Measurements from ENCODE around the gene CD81. TPM values are rescaled to one million over a fixed set of nuclear protein-coding genes. Genes with fewer than 3 reads are reported as not detected.

Gene CD81
- total RNA-seq, 4 donors from 2014 or later, result 327 to 576 (median 541) TPM

GRCh38 chr11:2368851-2369180 lies 8.3 kb upstream of the CD81 start:
- WGBS, 2 donors (ENCODE audit: low coverage in 1 of 2), result 20% methylated on average over 1 of the region's 10 CpGs; no CpG with 5 or more reads in 1 of the 2 donors
- H3K4me3 ChIP-seq, result no peak overlapping the region
- no peak overlapping the region for H3K27ac ChIP-seq
- no peaks in the 10 kb centered on the region for H3K9me3 ChIP-seq
- H3K4me1 ChIP-seq, result peaks cover 0 to 16% (median 0%) of the 10 kb centered on the region in 3 donors
- TF ChIP-seq EP300 (IDR thresholded peaks at IDR 0.05), result no peak
- H3K36me3 ChIP-seq, result no peaks in the 10 kb centered on the region
- H3K27me3 ChIP-seq, result no peaks in the 10 kb centered on the region
- no peak for ATAC-seq

- Histone ChIP-seq H3K36me3 (no peaks in the 10 kb centered on the region), H3K9me3 (no peaks in the 10 kb centered on the region), H3K27me3 (no peaks in the 10 kb centered on the region), H3K4me1 (peaks cover 0 to 16% (median 0%) of the 10 kb centered on the region in 3 donors), H3K4me3 (no peak overlapping the region), H3K27ac (no peak overlapping the region)
- TF ChIP-seq POLR2AphosphoS5 (IDR thresholded peaks at IDR 0.05), result no peak
- no peak for TF ChIP-seq CTCF (IDR thresholded peaks at IDR 0.05)
- no peak for TF ChIP-seq EP300 (IDR thresholded peaks at IDR 0.05)
- no peak for TF ChIP-seq POLR2A (IDR thresholded peaks at IDR 0.05)
- 85 to 86% methylated on average over 4 to 11 of the region's 12 CpGs for WGBS, 2 donors (ENCODE audit: low coverage in 1 of 2)
- no peak for ATAC-seq
Observed at GRCh38 chr11:2369320-2369719, 7.8 kb upstream of the CD81 start.

GRCh38 chr11:2369896-2370295 lies 7.2 kb upstream of the CD81 start:
- ATAC-seq, result no peak
- no peaks in the 10 kb centered on the region for H3K36me3 ChIP-seq
- no peak overlapping the region for H3K4me3 ChIP-seq
- no peaks in the 10 kb centered on the region for H3K9me3 ChIP-seq
- 100% methylated on average over 1 of the region's 9 CpGs; no CpG with 5 or more reads in 1 of the 2 donors for WGBS, 2 donors (ENCODE audit: low coverage in 1 of 2)
- TF ChIP-seq POLR2A (IDR thresholded peaks at IDR 0.05) (no peak), EP300 (IDR thresholded peaks at IDR 0.05) (no peak), POLR2AphosphoS5 (IDR thresholded peaks at IDR 0.05) (no peak), CTCF (IDR thresholded peaks at IDR 0.05) (no peak)
- peaks cover 0 to 16% (median 0%) of the 10 kb centered on the region in 3 donors for H3K4me1 ChIP-seq
- H3K27ac ChIP-seq, result no peak overlapping the region
- no peaks in the 10 kb centered on the region for H3K27me3 ChIP-seq

GRCh38 chr11:2374456-2375201 lies 2.5 kb upstream of the CD81 start:
- Histone ChIP-seq H3K27me3 (no peaks in the 10 kb centered on the region), H3K36me3 (no peaks in the 10 kb centered on the region), H3K27ac (no peak overlapping the region), H3K4me1 (peaks cover 0 to 21% (median 13%) of the 10 kb centered on the region in 3 donors), H3K4me3 (no peak overlapping the region), H3K9me3 (no peaks in the 10 kb centered on the region)
- ATAC-seq, result no peak
- WGBS, 2 donors (ENCODE audit: low coverage in 1 of 2), result no CpG with 5 or more reads among the region's 15 CpGs
- no peak for TF ChIP-seq POLR2AphosphoS5 (IDR thresholded peaks at IDR 0.05)
- TF ChIP-seq EP300 (IDR thresholded peaks at IDR 0.05), result no peak
- no peak for TF ChIP-seq POLR2A (IDR thresholded peaks at IDR 0.05)
- no peak for TF ChIP-seq CTCF (IDR thresholded peaks at IDR 0.05)

GRCh38 chr11:2375341-2375853 lies 1.7 kb upstream of the CD81 start:
- WGBS, 2 donors (ENCODE audit: low coverage in 1 of 2), result 53% methylated on average over 3 of the region's 6 CpGs; no CpG with 5 or more reads in 1 of the 2 donors
- Histone ChIP-seq H3K4me1 (peaks cover 0 to 28% (median 21%) of the 10 kb centered on the region in 3 donors), H3K27ac (no peak overlapping the region), H3K36me3 (no peaks in the 10 kb centered on the region), H3K4me3 (no peak overlapping the region), H3K9me3 (no peaks in the 10 kb centered on the region), H3K27me3 (no peaks in the 10 kb centered on the region)
- no peak for ATAC-seq
- TF ChIP-seq POLR2AphosphoS5 (IDR thresholded peaks at IDR 0.05), result no peak
- TF ChIP-seq POLR2A (IDR thresholded peaks at IDR 0.05), result no peak
- TF ChIP-seq EP300 (IDR thresholded peaks at IDR 0.05), result no peak
- TF ChIP-seq CTCF (IDR thresholded peaks at IDR 0.05), result no peak

Measured in gastroesophageal sphincter (tissue), 4 donors.